Muscle of arm (tissue), 12 donors: ENCODE results near the gene AOPEP. TPM values are rescaled to one million over a fixed set of nuclear protein-coding genes. Genes with fewer than 3 reads are reported as not detected.
A peak's percentile ranks its signal among the peaks of the same experiment; 100 is the strongest.

Experiments
- DNase-seq: peaks from one replicate; pipeline ENCODE4 v3.0.0-alpha.2; 2013
- polyA plus RNA-seq, 12 donors: library from polyadenylated mRNA; unstranded; fragments of 120-200 nt; gene quantifications; one replicate each; pipeline ENCODE4 v1.2.1, GENCODE V29; 2013; ENCODE audit not compliant: insufficient read length in 12 of 12

AOPEP gene
- polyA plus RNA-seq, 12 donors, result 33.5 to 57.2 (median 40.1) TPM; not detected in 1

DNA sequence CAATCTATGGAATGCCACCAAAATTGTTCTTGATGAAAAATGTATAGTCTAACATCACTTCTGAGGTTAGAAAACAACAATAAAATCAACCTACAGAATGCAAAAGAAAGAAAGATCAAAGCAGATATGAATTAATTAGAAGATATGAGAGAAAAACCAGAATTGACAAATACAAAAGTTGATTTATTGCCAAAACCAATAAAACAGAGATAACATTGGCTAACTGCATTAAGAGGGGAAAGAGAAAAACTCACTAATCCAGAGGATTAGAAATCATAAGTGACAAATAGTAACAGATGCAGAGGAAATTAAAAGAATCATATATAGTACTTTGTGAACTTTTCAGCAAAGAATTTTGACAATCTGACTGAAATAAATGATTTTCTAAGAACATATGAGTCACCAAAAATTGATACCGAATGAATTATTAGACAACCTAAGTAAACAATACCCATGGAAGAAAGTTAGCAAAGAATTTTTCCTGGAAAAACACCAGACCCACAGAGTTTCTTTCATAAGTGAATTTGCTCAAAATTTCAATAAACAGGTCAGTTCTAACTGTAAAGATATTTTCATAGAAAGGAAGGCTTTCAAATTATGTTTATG, 167.7 kb downstream of the AOPEP start:
- no peak for DNase-seq

DNA sequence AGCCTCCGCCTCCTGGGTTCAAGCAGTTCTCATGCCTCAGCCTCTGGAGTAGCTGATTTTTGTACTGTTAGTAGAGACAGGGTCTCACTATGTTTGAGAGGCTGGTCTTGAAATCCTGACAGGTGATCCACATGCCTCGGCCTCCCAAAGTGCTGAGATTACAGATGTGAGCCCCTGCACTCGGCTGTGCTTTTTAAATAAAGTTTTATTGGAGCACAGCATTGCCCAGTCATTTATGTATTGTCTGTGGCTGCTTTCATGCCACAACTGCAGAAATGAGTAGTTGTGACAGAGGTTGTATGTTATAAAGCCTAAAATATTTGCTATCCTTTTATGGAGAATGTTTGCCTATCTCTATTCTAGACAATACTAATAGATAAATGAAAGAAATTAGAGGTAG, 169.2 kb downstream of the AOPEP start:
- DNase-seq, result no peak

DNA sequence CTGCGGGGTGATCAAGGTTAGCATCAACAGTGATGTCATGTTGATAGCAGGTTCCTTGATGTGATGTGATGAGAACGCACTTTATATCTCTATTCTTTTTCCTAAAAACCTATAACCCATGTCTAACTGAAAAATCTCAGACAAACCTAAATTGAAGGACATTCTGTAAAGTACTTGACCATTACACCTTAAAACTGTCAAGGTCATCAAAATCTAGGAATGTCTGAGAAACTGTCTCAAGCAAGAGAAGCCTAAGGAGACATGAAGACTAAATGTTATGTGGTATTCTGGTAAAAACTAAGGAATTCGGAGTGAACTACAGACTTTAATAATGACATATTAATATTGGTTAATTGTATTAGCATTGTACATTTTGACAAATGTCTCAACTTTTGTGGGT, 170.0 kb downstream of the AOPEP start:
- DNase-seq, result no peak

DNA sequence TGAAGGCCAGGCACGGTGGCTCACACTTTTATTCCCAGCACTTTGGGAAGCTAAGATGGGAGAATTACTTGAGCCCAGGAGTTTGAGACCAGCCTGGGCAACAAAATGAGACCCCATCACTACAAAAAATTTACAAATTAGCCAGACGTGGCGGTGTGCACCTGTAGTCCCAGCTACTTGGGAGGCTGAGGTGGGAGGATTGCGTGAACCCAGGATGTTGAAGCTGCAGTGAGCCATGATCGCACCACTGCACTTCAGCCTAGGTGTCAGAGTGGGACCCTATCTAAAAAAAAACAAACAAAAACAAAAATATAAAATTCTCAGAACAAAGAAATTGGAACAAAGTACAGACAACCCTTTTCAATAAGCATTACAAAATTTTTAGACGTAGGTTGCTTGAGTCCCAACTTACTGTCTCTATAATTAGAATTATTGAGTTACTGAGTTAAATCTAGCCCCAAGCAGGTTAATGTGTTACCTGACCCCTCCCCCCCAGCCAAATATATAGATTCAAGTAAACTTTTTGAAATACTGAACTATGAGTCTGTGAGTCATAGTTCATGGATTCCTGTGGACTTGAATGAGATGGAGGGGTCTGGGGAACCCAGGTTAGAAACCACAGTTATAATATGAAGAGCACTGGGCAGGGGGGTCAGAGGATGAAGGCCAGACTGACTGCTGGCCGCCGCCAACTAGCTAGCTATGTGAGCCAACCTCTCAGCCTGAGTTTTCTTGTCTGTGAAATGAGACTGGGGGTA, 173.1 kb downstream of the AOPEP start:
- DNase-seq, result no peak

DNA sequence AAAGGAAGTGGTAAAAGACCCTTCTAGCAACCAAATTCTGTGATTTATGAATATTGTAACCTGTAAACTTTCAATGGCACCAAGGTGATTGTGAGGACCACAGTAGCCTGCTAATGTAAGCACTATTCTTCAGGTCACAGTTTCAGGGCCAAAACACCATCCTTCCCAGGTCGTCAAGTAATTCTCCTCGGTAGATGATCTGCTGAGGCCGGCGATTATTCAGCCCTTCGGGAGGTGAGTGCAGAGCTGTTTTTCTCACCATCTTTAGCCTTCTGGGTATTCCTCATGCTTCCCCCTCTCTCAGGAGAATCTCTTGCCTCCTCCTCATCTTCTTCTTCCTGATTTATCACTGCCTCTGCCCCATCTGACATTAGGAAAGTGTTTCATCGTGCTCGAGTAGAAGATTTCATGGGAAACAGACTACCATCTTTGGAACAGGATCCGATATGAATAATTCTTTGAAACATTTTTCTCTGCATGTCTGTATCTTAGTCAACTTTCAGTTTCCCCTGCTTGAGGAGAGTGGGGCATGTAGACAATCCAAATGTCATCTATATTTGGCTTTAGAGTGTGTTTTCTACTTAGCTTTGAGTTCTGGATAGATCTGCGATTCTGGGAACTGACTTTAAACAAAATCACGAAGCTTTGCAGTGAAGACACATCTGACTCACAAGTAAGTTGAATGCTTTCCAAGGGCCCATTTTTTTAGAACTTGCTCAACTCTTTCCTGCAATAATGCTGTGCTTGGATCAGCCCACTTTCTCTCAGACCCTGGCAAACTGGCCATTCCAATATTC, 173.9 kb downstream of the AOPEP start:
- no peak for DNase-seq

DNA sequence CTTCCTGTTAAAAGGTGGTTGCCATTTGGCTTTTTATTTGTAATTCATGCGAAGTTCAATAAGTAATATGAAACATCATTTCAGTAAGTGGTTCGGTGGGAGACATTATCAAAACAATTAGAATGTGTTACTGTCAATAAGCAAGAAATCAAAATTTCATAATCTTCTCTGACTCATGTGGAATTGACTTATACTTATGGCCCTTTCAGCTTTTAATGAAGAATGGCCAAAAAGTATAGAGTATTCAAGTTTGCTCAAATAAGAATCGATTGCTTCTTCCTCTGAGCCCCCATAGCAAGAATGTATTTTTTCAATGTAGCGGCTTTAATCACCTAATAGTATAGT, 174.5 kb downstream of the AOPEP start:
- no peak for DNase-seq

DNA sequence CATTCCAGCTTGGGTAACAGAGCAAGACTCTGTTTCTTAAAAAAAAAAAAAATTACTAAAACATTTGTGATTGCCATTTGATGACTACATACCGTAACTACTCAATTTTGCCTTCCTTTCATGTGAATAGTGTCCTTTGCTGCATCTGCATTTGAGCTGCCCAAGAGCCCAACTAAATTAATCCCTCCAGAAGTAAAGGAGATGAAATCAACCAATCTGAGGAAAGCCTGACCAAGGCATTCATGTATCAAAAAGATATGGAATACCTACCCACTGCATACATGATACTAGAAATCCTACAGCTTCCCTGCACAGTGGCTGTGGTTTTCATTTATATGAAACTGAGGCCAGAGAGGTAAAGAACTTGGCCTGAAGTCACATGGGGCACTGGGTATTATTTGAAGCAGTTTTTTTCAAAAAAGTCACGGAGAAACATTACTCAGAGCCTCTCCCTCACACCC, 177.5 kb downstream of the AOPEP start:
- no peak for DNase-seq

DNA sequence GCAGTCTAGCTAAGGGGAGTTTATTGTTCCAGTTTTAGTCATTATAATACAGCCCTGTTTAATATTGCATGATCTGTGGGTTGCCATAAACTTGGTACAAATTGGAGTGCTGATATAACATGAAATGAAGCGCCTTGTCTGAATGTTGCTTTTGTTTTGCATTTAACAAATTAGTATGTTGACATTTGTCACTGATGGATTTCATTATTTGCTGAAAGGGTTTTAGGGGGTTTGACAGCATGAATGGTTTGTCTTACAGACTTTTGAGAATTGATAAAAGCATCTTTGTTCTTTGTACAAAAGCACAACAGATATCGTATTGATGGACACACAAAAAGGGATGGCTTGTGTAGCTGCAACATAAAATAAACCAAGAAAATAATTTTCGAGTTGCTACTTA, 178.3 kb downstream of the AOPEP start:
- DNase-seq, result no peak

DNA sequence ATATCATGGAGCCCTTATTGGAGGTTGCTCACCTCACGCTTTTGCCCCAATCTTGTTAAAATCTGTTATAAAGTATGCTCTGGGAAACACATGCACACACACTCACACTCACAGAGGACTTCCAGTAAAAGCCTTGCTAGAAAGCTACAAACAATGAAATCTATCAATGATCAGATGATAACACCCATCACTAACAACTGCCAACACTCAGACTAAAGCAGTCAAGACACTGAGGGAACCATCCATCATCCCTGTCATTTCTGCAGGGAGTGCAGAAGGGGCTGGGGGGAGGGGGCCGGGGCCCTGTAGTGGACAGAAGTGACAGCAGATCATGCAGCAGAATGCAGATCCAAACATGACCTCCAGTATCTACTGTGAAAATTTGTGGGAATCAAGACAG, 179.1 kb downstream of the AOPEP start:
- no peak for DNase-seq

DNA sequence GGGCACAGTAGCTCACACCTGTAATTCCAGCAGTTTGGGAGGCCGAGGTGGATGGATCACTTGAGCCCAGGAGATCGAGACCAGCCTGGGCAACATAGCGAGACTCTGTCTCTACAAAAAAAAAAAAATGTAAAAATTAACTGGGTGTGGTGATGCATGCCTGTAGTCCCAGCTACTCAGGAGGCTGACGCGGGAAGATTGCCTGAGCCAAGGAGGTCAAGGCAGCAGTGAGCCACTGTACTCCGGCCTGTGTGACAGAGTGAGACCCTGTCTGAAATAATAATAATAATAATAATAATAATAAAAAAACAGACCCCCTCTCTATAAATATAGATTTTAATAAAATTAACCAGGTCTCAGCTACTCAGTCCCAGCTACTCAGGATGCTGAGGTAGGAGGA, 179.7 kb downstream of the AOPEP start:
- DNase-seq, result no peak

DNA sequence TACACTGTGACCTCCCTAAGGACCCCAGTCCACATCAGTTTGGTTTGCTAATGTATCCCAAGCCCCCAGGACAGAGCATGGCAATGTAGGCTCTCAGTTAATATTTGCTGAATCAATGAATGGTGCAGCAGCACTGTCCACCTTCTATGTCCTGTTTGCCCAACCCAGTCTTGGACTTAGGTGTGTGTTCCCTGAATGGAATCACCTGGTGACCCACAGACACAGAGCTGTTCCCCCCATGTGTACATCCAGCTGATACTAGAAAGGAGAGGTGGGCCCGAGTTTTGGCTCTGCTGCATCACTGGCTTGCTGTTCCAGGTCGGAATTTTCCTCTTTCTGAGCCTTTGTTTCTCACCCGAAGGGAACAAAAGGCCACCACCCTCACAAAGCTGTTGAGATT, 180.2 kb downstream of the AOPEP start:
- no peak for DNase-seq

DNA sequence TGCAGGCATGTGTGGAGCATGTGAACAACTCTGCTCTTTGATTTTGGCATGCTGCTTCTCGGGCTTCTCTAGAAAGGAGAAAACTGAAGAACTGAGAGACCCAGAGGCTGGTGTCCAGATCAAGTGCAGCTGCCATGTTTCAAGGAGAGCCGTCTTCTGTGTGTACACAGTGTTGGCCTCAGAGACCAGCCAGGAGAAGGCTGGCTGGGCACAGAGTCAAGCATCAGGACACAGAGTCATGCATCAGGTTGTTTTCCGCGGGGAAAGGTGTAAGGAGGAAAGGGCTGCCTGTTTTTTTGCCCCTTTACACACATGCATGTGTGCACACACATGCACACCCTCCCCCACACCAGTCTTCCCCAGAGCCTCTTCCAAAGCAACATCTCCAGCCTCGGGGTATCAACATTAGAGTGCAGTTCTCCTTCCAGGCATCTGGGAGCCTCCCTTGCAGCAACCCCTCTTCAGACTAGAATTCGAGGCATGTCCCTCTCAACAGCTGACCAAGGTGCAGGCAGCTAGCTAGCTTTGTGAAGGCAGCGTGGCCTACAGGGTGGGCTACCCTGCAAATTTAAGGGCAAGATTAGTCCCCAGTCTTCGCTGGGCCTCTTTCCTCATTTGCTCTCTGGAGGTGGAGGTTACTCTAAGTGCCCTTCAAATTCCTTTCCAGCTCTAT, 180.9 kb downstream of the AOPEP start:
- DNase-seq, result no peak

DNA sequence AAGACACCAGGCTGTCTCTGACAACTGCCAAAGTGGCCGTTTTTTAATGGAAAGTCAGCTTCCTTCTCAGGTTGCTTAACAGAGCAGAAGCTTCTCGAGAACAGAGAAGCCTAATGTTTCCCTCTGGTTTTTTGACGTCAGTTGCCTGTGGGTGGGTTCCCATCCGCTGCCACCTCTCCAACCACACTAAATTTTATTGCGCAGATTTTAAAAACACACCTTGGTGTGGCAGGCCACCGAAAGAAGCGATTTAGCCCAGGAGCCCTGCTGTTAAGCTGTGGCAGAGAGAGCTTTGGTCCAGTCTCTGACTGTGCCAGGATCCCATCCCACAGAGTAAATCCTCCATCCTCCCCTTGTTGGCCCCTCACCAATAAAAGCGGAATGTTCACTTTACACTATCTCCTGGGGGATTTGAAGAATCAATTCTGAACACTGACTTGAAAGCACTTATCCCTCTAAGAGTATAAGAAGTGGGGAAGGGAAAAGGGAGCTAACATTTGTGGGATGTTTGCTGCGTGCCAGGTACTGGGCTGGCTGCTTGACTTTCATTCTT, 181.6 kb downstream of the AOPEP start:
- peak; percentile 62 for DNase-seq

DNA sequence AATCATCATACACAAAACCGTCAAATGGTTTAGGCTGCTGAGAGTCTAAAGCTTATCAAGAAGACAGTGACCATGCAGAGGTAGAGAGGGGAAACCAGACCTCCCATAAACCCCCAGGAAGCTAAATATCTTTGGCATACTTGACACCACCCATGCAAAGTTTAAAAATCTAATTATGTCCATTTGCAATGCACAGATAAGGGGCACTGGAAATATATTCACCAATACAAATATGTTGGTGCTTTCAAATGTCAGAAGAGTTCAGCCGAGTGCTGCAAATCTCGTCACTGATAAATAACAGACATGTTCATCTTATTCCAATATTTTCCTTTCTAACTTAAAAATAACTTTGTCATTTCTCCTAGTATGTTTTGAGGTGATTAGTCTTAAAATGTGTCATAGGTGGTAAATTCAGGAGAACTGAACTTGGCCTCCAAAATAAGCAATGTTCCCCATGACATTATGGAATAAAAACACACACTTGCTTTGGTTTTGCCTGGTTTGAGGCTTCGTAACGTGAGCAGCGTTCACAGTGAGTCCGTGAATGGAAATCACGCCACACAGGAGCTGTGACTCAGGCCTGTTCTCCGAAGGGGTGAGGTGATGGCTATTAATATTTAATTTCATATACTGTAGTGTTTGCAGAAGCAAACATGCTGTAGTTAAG, 182.2 kb downstream of the AOPEP start:
- DNase-seq, result no peak

DNA sequence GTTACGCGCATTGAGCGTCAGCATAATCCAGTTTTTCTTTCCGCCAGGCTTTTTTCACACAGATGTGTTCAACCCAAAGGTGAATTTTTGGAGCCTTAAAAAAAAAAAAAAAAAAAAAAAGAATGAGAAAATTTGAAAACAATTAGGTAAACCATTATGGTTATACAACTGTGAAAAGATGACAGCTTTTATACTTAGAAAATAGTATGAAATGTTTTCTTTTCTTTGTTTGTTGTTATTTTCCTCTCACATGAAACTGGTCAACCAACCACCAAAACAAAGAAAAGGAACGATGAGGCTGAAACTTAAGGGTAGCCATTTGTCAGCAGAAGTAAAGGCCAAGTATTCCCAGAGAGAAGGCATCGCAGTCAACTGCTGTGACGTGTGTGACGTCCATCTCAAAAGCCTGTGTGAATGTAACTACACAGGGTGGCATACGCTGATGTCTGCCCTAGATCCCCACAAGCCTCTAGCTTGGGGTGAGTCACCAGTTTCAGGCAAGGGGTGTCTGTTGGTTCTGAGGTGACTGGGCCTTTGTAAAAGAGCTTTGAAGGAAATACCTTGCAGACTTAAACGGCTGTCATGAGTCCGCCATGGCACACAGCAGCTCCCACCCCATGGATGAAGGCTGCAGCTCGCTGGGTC, 182.9 kb downstream of the AOPEP start:
- no peak for DNase-seq

DNA sequence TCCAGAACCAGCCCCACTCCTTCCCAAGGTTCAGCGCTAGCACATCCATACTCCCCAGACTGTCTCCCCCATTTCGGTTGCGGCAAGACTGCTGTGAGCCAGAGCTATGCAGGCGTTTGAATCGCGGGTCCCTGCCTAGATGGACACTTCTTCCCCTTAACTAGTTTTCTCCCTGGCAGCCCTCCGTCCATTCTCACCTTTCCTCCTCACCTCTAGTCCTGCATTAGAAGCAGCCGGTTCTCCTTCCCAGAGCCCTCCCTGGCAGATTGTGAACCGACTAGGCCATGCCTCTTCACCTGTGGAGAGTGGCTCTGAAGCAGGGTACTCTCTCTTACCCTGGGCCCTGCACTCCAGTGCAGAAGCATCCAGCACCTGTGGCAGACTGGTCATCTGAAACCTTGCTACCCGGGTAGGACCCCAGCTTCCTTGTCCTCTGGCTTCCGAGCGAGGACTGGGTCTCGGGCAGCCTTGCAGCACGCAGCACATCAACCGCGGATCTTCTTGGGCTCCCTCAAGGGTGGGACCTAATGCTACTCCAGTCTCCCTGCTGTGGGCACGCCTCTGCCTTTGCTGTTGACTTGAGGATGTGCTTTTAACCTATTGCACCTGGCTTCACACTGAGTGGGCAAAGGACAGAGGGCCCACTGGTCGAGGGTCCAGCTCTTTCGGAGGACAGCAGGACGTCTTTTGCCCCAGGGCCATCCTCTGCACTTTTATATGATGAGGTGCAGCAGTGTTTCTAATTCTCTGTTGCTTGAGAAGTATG, 183.6 kb downstream of the AOPEP start:
- no peak for DNase-seq

DNA sequence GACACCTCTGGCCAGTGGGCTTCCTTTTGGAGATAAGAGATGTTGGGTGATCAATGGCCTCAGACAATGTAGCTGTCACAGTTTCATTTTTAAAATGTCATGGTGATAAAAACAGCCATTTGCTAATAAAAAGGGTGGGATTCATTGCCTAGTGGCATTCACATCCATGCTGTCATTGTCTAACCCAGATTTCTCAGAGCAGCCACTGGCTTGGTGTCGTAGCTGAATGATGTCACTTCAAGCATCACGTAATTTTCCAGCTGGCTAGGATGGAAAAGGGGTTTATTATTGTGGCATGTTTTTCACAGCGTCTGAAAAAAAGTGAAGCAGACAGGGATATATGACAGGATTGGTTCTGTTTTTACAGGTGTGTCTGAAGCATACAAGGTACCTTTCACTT, 184.7 kb downstream of the AOPEP start:
- DNase-seq, result no peak

DNA sequence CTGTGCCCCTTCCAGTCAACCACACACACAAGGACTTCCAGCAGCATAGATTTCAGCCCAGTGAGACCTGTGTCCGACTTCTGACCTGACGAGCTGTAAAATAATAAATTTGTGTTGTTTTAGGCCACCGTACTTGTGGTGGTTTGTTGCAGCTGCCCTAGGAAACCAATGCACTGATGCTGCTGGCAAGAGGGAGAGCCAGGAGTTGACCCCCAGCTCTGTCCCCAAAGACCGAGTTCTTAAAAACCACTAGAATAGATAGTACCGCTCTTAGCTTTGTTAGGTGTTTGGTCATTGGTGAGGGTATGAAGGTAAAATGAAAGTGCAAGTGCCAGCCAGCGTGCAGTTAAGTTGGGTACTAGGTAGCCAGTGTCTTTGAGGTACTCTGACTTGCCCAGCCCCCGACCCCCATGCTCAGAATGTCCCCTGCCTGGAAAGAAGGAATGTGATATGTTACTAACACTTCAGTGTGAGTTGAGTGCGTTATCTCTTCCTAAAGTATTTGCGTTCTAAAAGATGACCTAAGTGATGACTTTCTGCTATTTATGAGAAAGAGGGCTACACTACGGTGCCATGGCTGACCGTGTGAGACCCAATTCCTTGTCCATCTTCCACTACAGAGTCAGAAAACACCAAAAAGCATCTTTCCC, 185.6 kb downstream of the AOPEP start:
- no peak for DNase-seq

DNA sequence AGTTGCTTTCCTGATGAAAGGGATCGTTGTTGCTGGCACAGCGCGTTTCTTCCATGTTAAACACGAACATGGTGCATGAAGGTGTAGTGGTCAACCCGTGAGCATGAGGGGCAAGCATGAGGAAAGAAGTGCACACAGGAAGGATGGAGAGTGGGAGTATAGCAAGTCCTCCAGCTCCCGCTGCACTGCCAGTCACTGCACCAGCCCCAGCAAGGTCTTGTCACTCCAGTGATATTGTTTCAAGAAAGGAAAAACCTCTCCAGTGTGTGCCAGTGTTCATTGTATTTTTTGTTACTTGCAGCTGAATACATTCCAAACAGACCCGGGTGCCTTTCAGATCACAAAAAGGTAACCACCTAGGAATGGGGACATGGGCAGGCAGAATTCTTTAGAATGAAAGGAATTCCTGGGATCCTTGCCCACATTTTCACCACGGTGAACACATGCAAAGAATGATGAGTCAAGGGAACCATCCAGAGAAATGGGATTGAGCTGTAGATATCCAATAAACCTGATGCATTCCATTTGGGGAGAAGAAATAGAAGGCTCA, 186.3 kb downstream of the AOPEP start:
- DNase-seq, result no peak
